Osteoblast (primary cell): ENCODE measurements around the gene RAF1. TPM values are rescaled to one million over a fixed set of nuclear protein-coding genes. Genes with fewer than 3 reads are reported as not detected.

Source experiments
- DNase-seq: peaks from one replicate; pipeline ENCODE4 v3.0.0; 2011; ENCODE audit warnings: low spot score, mixed read lengths; ENCODE audit not compliant: insufficient read length; ENCODE audit errors: missing footprints
- H2AFZ ChIP-seq: 2 replicates; pipeline ENCODE4 v1.6.0; 2011; ENCODE audit warnings: mild to moderate bottlenecking, low read length
- H3K27ac ChIP-seq: 2 replicates; pipeline ENCODE4 v1.5.1; 2011; ENCODE audit warnings: mild to moderate bottlenecking, low read depth, low read length, moderate library complexity
- H3K27me3 ChIP-seq: 2 replicates; pipeline ENCODE4 v1.6.0; 2012; ENCODE audit warnings: mild to moderate bottlenecking, control low read depth, inconsistent platforms, low read length, moderate library complexity; ENCODE audit not compliant: insufficient read depth
- H3K36me3 ChIP-seq: 2 replicates; pipeline ENCODE4 v1.5.1; 2011; ENCODE audit warnings: mild to moderate bottlenecking, low read length, control low read depth, moderate library complexity; ENCODE audit not compliant: insufficient read depth
- H3K4me1 ChIP-seq: 2 replicates; pipeline ENCODE4 v1.5.1; 2011; ENCODE audit warnings: mild to moderate bottlenecking, low read length, control low read depth, moderate library complexity; ENCODE audit not compliant: insufficient read depth
- H3K4me2 ChIP-seq: 2 replicates; pipeline ENCODE4 v1.6.0; 2011; ENCODE audit warnings: mild to moderate bottlenecking, low read length; ENCODE audit not compliant: insufficient read depth
- H3K4me3 ChIP-seq: fragments of 200-600 bp; sonication (generic); 3 replicates; pipeline ENCODE4 v1.5.1; 2012; ENCODE audit warnings: mild to moderate bottlenecking, low read length, inconsistent platforms; ENCODE audit not compliant: insufficient read depth
- H3K79me2 ChIP-seq: 2 replicates; pipeline ENCODE4 v1.6.0; 2012; ENCODE audit warnings: mild to moderate bottlenecking, low read length, control low read depth, inconsistent platforms; ENCODE audit not compliant: insufficient read depth
- H3K9me3 ChIP-seq: 2 replicates; pipeline ENCODE4 v1.5.1; 2011; ENCODE audit warnings: low read depth, low read length, control low read depth
- H4K20me1 ChIP-seq: 2 replicates; pipeline ENCODE4 v1.6.0; 2012; ENCODE audit warnings: mild to moderate bottlenecking, low read length, control low read depth; ENCODE audit not compliant: insufficient read depth
- CTCF ChIP-seq: IDR thresholded peaks from 2 replicates; pipeline ENCODE4 v1.5.1; 2011; ENCODE audit warnings: mild to moderate bottlenecking, low read depth, low read length, moderate library complexity; ENCODE audit errors: extremely low read depth
- total RNA-seq: library from RNA; depleted of rRNA; stranded (reverse); fragments of >200 nt; gene quantifications from 2 replicates; pipeline ENCODE4 v1.2.3, GENCODE V29; 2012

The RAF1 gene
- total RNA-seq, 1 donor, result 118 TPM

GRCh38 chr3:12568747-12569146, 95.2 kb downstream of the RAF1 start:
- Histone ChIP-seq H3K79me2 (peaks cover 67% of the 10 kb centered on the region), H3K4me2 (no peak overlapping the region), H4K20me1 (peaks cover 40% of the 10 kb centered on the region), H2AFZ (no peak overlapping the region), H3K27ac (no peak overlapping the region), H3K36me3 (peaks cover 43% of the 10 kb centered on the region), H3K4me1 (peaks cover 3% of the 10 kb centered on the region), H3K9me3 (no peaks in the 10 kb centered on the region), H3K27me3 (no peaks in the 10 kb centered on the region), H3K4me3 (no peak overlapping the region)
- no peak for TF ChIP-seq CTCF
- DNase-seq, result no peak

GRCh38 chr3:12566976-12567375, 96.9 kb downstream of the RAF1 start:
- peaks cover 80% of the 10 kb centered on the region for H3K79me2 ChIP-seq
- H3K36me3 ChIP-seq, result peaks cover 29% of the 10 kb centered on the region
- no peaks in the 10 kb centered on the region for H3K9me3 ChIP-seq
- no peaks in the 10 kb centered on the region for H3K27me3 ChIP-seq
- H4K20me1 ChIP-seq, result peaks cover 52% of the 10 kb centered on the region
- peaks cover 5% of the 10 kb centered on the region for H3K4me1 ChIP-seq
- TF ChIP-seq CTCF, result no peak
- H3K4me2 ChIP-seq, result no peak overlapping the region
- no peak overlapping the region for H3K4me3 ChIP-seq
- no peak overlapping the region for H2AFZ ChIP-seq
- no peak overlapping the region for H3K27ac ChIP-seq
- DNase-seq, result no peak

GRCh38 chr3:12562451-12562850, 101.5 kb downstream of the RAF1 start:
- Histone ChIP-seq H3K36me3 (no peaks in the 10 kb centered on the region), H3K79me2 (peaks cover 98% of the 10 kb centered on the region), H3K9me3 (no peaks in the 10 kb centered on the region), H4K20me1 (peaks cover 66% of the 10 kb centered on the region), H3K4me1 (peaks cover 13% of the 10 kb centered on the region), H3K4me3 (no peak overlapping the region), H2AFZ (no peak overlapping the region), H3K27ac (no peak overlapping the region), H3K4me2 (no peak overlapping the region), H3K27me3 (no peaks in the 10 kb centered on the region)
- no peak for TF ChIP-seq CTCF
- DNase-seq, result no peak

- TF ChIP-seq CTCF, result no peak
- no peak for DNase-seq
- Histone ChIP-seq H4K20me1 (peaks cover 66% of the 10 kb centered on the region), H3K36me3 (no peaks in the 10 kb centered on the region), H3K4me2 (no peak overlapping the region), H3K4me3 (no peak overlapping the region), H3K4me1 (peaks cover 13% of the 10 kb centered on the region), H3K9me3 (no peaks in the 10 kb centered on the region), H3K27ac (no peak overlapping the region), H2AFZ (no peak overlapping the region), H3K79me2 (peaks cover 92% of the 10 kb centered on the region), H3K27me3 (no peaks in the 10 kb centered on the region)
Observed at GRCh38 chr3:12561397-12561796, 102.5 kb downstream of the RAF1 start.
